Neural cell (in vitro differentiated cells): ENCODE data around the gene TSPAN19. TPM values are rescaled to one million over a fixed set of nuclear protein-coding genes. Genes with fewer than 3 reads are reported as not detected.

Experiments used
- H2AFZ ChIP-seq: fragments of 200-600, 300-800 bp; sonication (generic), shearing (Covaris generic); 2 replicates; pipeline ENCODE4 v1.6.0; 2014; ENCODE audit warnings: low read depth, mild to moderate bottlenecking, antibody characterized with exemption, low read length, moderate library complexity
- H3F3A ChIP-seq: fragments of 200-600 bp; shearing (Covaris generic); 2 replicates; pipeline ENCODE4 v1.6.1; 2016; ENCODE audit warnings: mild to moderate bottlenecking, moderate library complexity, mixed read lengths, antibody characterized with exemption, low read length; ENCODE audit not compliant: insufficient read depth, poor library complexity, severe bottlenecking
- H3K27ac ChIP-seq: fragments of 200-600, 300-800 bp; sonication (generic), shearing (Covaris generic); 2 replicates; pipeline ENCODE4 v1.5.1; 2014; ENCODE audit warnings: mild to moderate bottlenecking, low read length, moderate library complexity
- H3K27me3 ChIP-seq: fragments of 300-800, 200-600 bp; sonication (generic), shearing (Covaris generic); 2 replicates; pipeline ENCODE4 v1.6.0; 2014; ENCODE audit warnings: mild to moderate bottlenecking, low read depth, low read length, moderate library complexity; ENCODE audit not compliant: insufficient read depth
- H3K36me3 ChIP-seq: fragments of 300-800, 200-600 bp; sonication (generic), shearing (Covaris generic); 2 replicates; pipeline ENCODE4 v1.5.1; 2014; ENCODE audit warnings: mild to moderate bottlenecking, antibody characterized with exemption, low read length, moderate library complexity; ENCODE audit not compliant: insufficient read depth
- H3K4me2 ChIP-seq: fragments of 300-800, 200-600 bp; sonication (generic), shearing (Covaris generic); 2 replicates; pipeline ENCODE4 v1.6.0; 2014; ENCODE audit warnings: mild to moderate bottlenecking, low read length
- H3K4me3 ChIP-seq: fragments of 300-800, 200-600 bp; sonication (generic), shearing (Covaris generic); 2 replicates; pipeline ENCODE4 v1.5.1; 2014; ENCODE audit warnings: mild to moderate bottlenecking, low read length, moderate library complexity
- H3K79me2 ChIP-seq: fragments of 200-600 bp; shearing (Covaris generic); replicated peaks from 2 replicates; pipeline ENCODE4 v1.6.0; 2014; ENCODE audit warnings: mild to moderate bottlenecking, low read length, moderate library complexity; ENCODE audit not compliant: insufficient read depth
- H3K9ac ChIP-seq: fragments of 300-800, 200-600 bp; sonication (generic), shearing (Covaris generic); 2 replicates; pipeline ENCODE4 v1.6.1; 2016; ENCODE audit warnings: mild to moderate bottlenecking, low read length, mixed read lengths
- H3K9me2 ChIP-seq: fragments of 200-600 bp; shearing (Covaris generic); 2 replicates; pipeline ENCODE4 v1.6.1; 2016; ENCODE audit warnings: mild to moderate bottlenecking, low read length, mixed read lengths; ENCODE audit not compliant: insufficient read depth
- H3K9me3 ChIP-seq: fragments of 200-600, 300-800 bp; sonication (generic), shearing (Covaris generic); 2 replicates; pipeline ENCODE4 v1.6.1; 2016; ENCODE audit warnings: mild to moderate bottlenecking, mixed run types, low read length, moderate library complexity, mixed read lengths
- H4K20me1 ChIP-seq: fragments of 200-600 bp; shearing (Covaris generic); 2 replicates; pipeline ENCODE4 v1.6.1; 2016; ENCODE audit warnings: mild to moderate bottlenecking, mixed run types; ENCODE audit not compliant: insufficient read depth
- CTCF ChIP-seq: fragments of 450-650 bp; IDR thresholded peaks from 2 replicates; pipeline ENCODE4 v1.5.1; 2014; ENCODE audit warnings: antibody characterized with exemption, mild to moderate bottlenecking, moderate library complexity; ENCODE audit not compliant: poor library complexity, severe bottlenecking
- EP300 ChIP-seq: fragments of 450-650 bp; conservative IDR thresholded peaks from 2 replicates; pipeline ENCODE4 v1.6.1; 2014; ENCODE audit warnings: antibody characterized with exemption, mild to moderate bottlenecking, moderate library complexity; ENCODE audit not compliant: poor library complexity, severe bottlenecking
- EZH2 ChIP-seq: fragments of 200-600, 300-800 bp; shearing (Covaris generic), sonication (generic); IDR thresholded peaks from 2 replicates; pipeline ENCODE4 v1.6.1; 2014; ENCODE audit warnings: antibody characterized with exemption, low read length, borderline replicate concordance, mild to moderate bottlenecking; ENCODE audit not compliant: insufficient read depth, poor library complexity, severe bottlenecking
- MXI1 ChIP-seq: fragments of 450-650 bp; conservative IDR thresholded peaks from 2 replicates; pipeline ENCODE4 v1.6.1; 2014; ENCODE audit warnings: antibody characterized with exemption, mild to moderate bottlenecking; ENCODE audit not compliant: poor library complexity, severe bottlenecking
- POLR2AphosphoS5 ChIP-seq: IDR thresholded peaks from 2 replicates; pipeline ENCODE4 v1.6.1; 2012
- RAD21 ChIP-seq: fragments of 450-650 bp; conservative IDR thresholded peaks from 2 replicates; pipeline ENCODE4 v1.6.1; 2014; ENCODE audit warnings: antibody characterized with exemption, mild to moderate bottlenecking, moderate library complexity
- REST ChIP-seq: IDR thresholded peaks from 2 replicates; pipeline ENCODE4 v1.6.1; 2012; ENCODE audit warnings: borderline replicate concordance
- SMC3 ChIP-seq: fragments of 450-650 bp; conservative IDR thresholded peaks from 2 replicates; pipeline ENCODE4 v1.6.1; 2014; ENCODE audit warnings: antibody characterized with exemption, mild to moderate bottlenecking, moderate library complexity; ENCODE audit not compliant: poor library complexity
- TAF1 ChIP-seq: IDR thresholded peaks from 2 replicates; pipeline ENCODE4 v1.6.1; 2012; ENCODE audit warnings: low read depth
- polyA plus RNA-seq: library from polyadenylated mRNA; depleted of rRNA; stranded (reverse); fragments of >200 nt; gene quantifications from 2 replicates; pipeline ENCODE4 v1.2.3, GENCODE V29; 2014

The TSPAN19 gene
- polyA plus RNA-seq, 1 donor from 2014 or later = 3.5 TPM

- no peaks in the 10 kb centered on the region for H3F3A ChIP-seq
- H3K36me3 ChIP-seq = no peaks in the 10 kb centered on the region
- H3K9me3 ChIP-seq = no peaks in the 10 kb centered on the region
- H4K20me1 ChIP-seq = no peaks in the 10 kb centered on the region
- H3K4me3 ChIP-seq = no peak overlapping the region
- no peaks in the 10 kb centered on the region for H3K27me3 ChIP-seq
- no peak for TF ChIP-seq EP300
- no peak for TF ChIP-seq TAF1
- TF ChIP-seq MXI1 = no peak
- TF ChIP-seq EZH2 = no peak
- TF ChIP-seq CTCF = no peak
- TF ChIP-seq RAD21 = no peak
- no peak for TF ChIP-seq POLR2AphosphoS5
- no peak for TF ChIP-seq REST
- TF ChIP-seq SMC3 = no peak
- no peak overlapping the region for H2AFZ ChIP-seq
- no peaks in the 10 kb centered on the region for H3K79me2 ChIP-seq
- H3K27ac ChIP-seq = no peak overlapping the region
- no peak overlapping the region for H3K9ac ChIP-seq
- H3K9me2 ChIP-seq = no peaks in the 10 kb centered on the region
- H3K4me2 ChIP-seq = no peak overlapping the region
Observed at GRCh38 chr12:85018098-85018497, 18.0 kb downstream of the TSPAN19 start.

GRCh38 chr12:85017618-85018017, 18.5 kb downstream of the TSPAN19 start:
- no peak overlapping the region for H2AFZ ChIP-seq
- H3K9me3 ChIP-seq = no peaks in the 10 kb centered on the region
- no peaks in the 10 kb centered on the region for H4K20me1 ChIP-seq
- no peaks in the 10 kb centered on the region for H3K79me2 ChIP-seq
- no peak overlapping the region for H3K4me3 ChIP-seq
- no peaks in the 10 kb centered on the region for H3K27me3 ChIP-seq
- H3K9me2 ChIP-seq = no peaks in the 10 kb centered on the region
- H3K4me2 ChIP-seq = no peak overlapping the region
- no peak overlapping the region for H3K27ac ChIP-seq
- no peak overlapping the region for H3K9ac ChIP-seq
- TF ChIP-seq MXI1 = no peak
- no peak for TF ChIP-seq EP300
- TF ChIP-seq RAD21 = no peak
- TF ChIP-seq SMC3 = no peak
- no peak for TF ChIP-seq TAF1
- TF ChIP-seq CTCF = no peak
- no peak for TF ChIP-seq EZH2
- no peaks in the 10 kb centered on the region for H3F3A ChIP-seq
- no peaks in the 10 kb centered on the region for H3K36me3 ChIP-seq
